IMR-90 (cell line): ENCODE data around the gene ZNF426. TPM values are rescaled to one million over a fixed set of nuclear protein-coding genes. Genes with fewer than 3 reads are reported as not detected.

Source experiments
- ATAC-seq: fragments of 200-7000 bp; cut with Tn5 transposase; 2 replicates; pipeline ENCODE4 v1.9.1; 2020; ENCODE audit warnings: low read depth, mild to moderate bottlenecking, moderate library complexity
- BruUV-seq: library from RNA; stranded (reverse); fragments of 400-500 nt; replicated peaks from 2 replicates; lab custom pipeline; 2021; lab: Mats Ljungman, UMichigan
- CTCF ChIA-PET: fragments of 300-600 bp; formaldehyde crosslinking; extraction: SDS; loops from one replicate; lab custom pipeline; 2021; ENCODE audit warnings: antibody characterized with exemption; lab: Yijun Ruan, JAX
- POLR2A ChIA-PET: fragments of 300-600 bp; sonication (Branson Sonifier 250); formaldehyde crosslinking; loops from one replicate; lab custom pipeline; 2022; ENCODE audit warnings: antibody characterized with exemption; ENCODE audit not compliant: unreplicated experiment; lab: Charles Lee
- DNase-seq: peaks from one replicate; pipeline ENCODE4 v3.0.0; 2013
- H2AFZ ChIP-seq: replicated peaks from 2 replicates; pipeline ENCODE3; 2013; ENCODE audit warnings: low read length, mild to moderate bottlenecking; ENCODE audit not compliant: poor library complexity
- H2AK5ac ChIP-seq: 2 replicates; pipeline ENCODE4 v1.6.1; 2013; ENCODE audit warnings: low read depth, low read length, inconsistent platforms
- H2AK9ac ChIP-seq: replicated peaks from 2 replicates; pipeline ENCODE3; 2013; ENCODE audit warnings: mild to moderate bottlenecking, low read depth, low read length, moderate library complexity; ENCODE audit not compliant: poor library complexity
- H2BK120ac ChIP-seq: 2 replicates; pipeline ENCODE4 v1.6.1; 2013; ENCODE audit warnings: low read depth, low read length, inconsistent platforms
- H2BK15ac ChIP-seq: 3 replicates; pipeline ENCODE4 v1.6.1; 2013; ENCODE audit warnings: low read depth, low read length, inconsistent platforms
- H2BK20ac ChIP-seq: 2 replicates; pipeline ENCODE4 v1.6.1; 2013; ENCODE audit warnings: low read depth, mild to moderate bottlenecking, inconsistent platforms, low read length, moderate library complexity
- H2BK5ac ChIP-seq: 2 replicates; pipeline ENCODE4 v1.6.1; 2013; ENCODE audit warnings: mild to moderate bottlenecking, low read depth, low read length, inconsistent platforms; ENCODE audit not compliant: poor library complexity, severe bottlenecking
- H3K14ac ChIP-seq: replicated peaks from 2 replicates; pipeline ENCODE4 v1.6.1; 2013; ENCODE audit warnings: low read depth, low read length, inconsistent platforms
- H3K18ac ChIP-seq: 2 replicates; pipeline ENCODE4 v1.6.1; 2013; ENCODE audit warnings: low read depth, low read length, control low read depth
- H3K23ac ChIP-seq: 2 replicates; pipeline ENCODE4 v1.6.1; 2013; ENCODE audit warnings: low read depth, low read length, inconsistent platforms
- H3K27ac ChIP-seq: 2 replicates; pipeline ENCODE4 v1.5.1; 2013; ENCODE audit warnings: mild to moderate bottlenecking, control low read depth, low read length; ENCODE audit not compliant: insufficient read depth
- H3K27me3 ChIP-seq: 2 replicates; pipeline ENCODE4 v1.6.1; 2013; ENCODE audit warnings: low read length; ENCODE audit not compliant: control insufficient read depth, insufficient read depth
- H3K36me3 ChIP-seq: 2 replicates; pipeline ENCODE4 v1.6.1; 2013; ENCODE audit warnings: low read length, mixed read lengths; ENCODE audit not compliant: control insufficient read depth, insufficient read depth
- H3K4ac ChIP-seq: 2 replicates; pipeline ENCODE4 v1.6.1; 2013; ENCODE audit warnings: low read depth, low read length, inconsistent platforms
- H3K4me1 ChIP-seq: 2 replicates; pipeline ENCODE4 v1.6.1; 2013; ENCODE audit warnings: low read length, mixed read lengths; ENCODE audit not compliant: control insufficient read depth, insufficient read depth
- H3K4me2 ChIP-seq: 2 replicates; pipeline ENCODE4 v1.6.1; 2013; ENCODE audit warnings: low read depth, mild to moderate bottlenecking, control low read depth, low read length, moderate library complexity
- H3K4me3 ChIP-seq: 2 replicates; pipeline ENCODE4 v1.5.1; 2013; ENCODE audit warnings: low read depth, mild to moderate bottlenecking, control low read depth, low read length, moderate library complexity; ENCODE audit not compliant: insufficient read depth
- H3K56ac ChIP-seq: 2 replicates; pipeline ENCODE4 v1.6.1; 2013; ENCODE audit warnings: low read length, inconsistent platforms; ENCODE audit not compliant: insufficient read depth; ENCODE audit errors: extremely low read depth
- H3K79me1 ChIP-seq, 2 experiments: 2 replicates each; pipeline ENCODE4 v1.6.1; 2013; ENCODE audit warnings: low read length in 2 of 2, inconsistent platforms in 1 of 2, low read depth in 1 of 2
- H3K9ac ChIP-seq: 2 replicates; pipeline ENCODE4 v1.6.1; 2013; ENCODE audit warnings: low read depth, low read length, control low read depth
- H3K9me1 ChIP-seq: 2 replicates; pipeline ENCODE4 v1.6.1; 2013; ENCODE audit warnings: low read length, inconsistent platforms; ENCODE audit not compliant: insufficient read depth
- H3K9me3 ChIP-seq: 2 replicates; pipeline ENCODE4 v1.6.1; 2013; ENCODE audit warnings: low read length; ENCODE audit not compliant: control insufficient read depth, insufficient read depth
- H4K20me1 ChIP-seq: 2 replicates; pipeline ENCODE4 v1.6.1; 2013; ENCODE audit warnings: low read length, inconsistent platforms; ENCODE audit not compliant: insufficient read depth
- H4K5ac ChIP-seq: 2 replicates; pipeline ENCODE4 v1.6.1; 2013; ENCODE audit warnings: mild to moderate bottlenecking, low read depth, low read length, control low read depth
- H4K8ac ChIP-seq, 2 experiments: 2 replicates each; pipeline ENCODE4 v1.6.1; 2013; ENCODE audit warnings: low read depth in 2 of 2, low read length in 2 of 2, control low read depth in 1 of 2, inconsistent platforms in 1 of 2
- H4K91ac ChIP-seq: 2 replicates; pipeline ENCODE4 v1.6.1; 2013; ENCODE audit warnings: low read depth, low read length, inconsistent platforms; ENCODE audit not compliant: insufficient read depth
- POLR2A ChIP-seq: IDR thresholded peaks from 2 replicates; pipeline ENCODE4 v1.6.1; 2012; ENCODE audit warnings: mild to moderate bottlenecking, low read depth, low read length
- dilution Hi-C: fragments of 300-500 bp; cut with HindIII; formaldehyde crosslinking; loops from one replicate; pipeline ENCODE4 v1.14.3; 2018; ENCODE audit warnings: low sequenced_read_pairs; ENCODE audit not compliant: unreplicated experiment
- in situ Hi-C: fragments of 300-500 bp; cut with MboI; formaldehyde crosslinking; loops from 3 replicates; pipeline ENCODE4 v1.14.3; 2019; ENCODE audit warnings: low sequenced_read_pairs, inconsistent platforms, mixed read lengths
- intact Hi-C: fragments of 100-400 bp; cut with micrococcal nuclease; formaldehyde crosslinking; loops from 2 replicates; pipeline ENCODE4 v1.10.0; 2022
- polyA plus RNA-seq, 3 experiments: library from polyadenylated mRNA; depleted of rRNA; stranded (reverse); fragments of >200 nt; gene quantifications; 2 replicates each; pipeline ENCODE4 v1.2.3, GENCODE V29; 2012; ENCODE audit warnings: low replicate concordance in 1 of 3
- total RNA-seq: library from RNA; depleted of rRNA; stranded (reverse); fragments of >200 nt; gene quantifications from 2 replicates; pipeline ENCODE4 v1.2.3, GENCODE V29; 2012; rRNA removed

The ZNF426 gene
- total and polyA plus RNA-seq, 2 of the 4 experiments (the other 2 are of a cell fraction): 4.4 to 30.1 TPM

DNA sequence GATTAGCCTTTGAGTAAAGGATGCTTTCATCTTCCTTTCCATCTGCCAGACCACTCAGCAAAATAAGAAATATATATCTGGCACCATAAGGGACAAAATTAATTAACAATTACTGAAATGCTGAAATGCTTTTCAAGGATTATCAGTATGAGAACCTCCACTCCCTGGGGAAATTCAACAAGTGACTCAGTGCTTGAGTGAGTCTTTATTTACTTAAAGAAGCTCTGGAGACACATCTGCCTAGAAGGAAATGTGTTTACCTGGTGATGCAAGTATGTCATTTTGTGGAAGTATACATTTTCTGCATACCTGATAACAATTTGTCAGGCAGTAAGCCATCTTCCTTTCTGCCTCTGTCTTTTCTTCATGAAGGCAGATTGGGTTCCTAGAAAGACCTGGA lies 63.5 kb downstream of the ZNF426 start:
- Histone ChIP-seq H2BK20ac (no peak overlapping the region), H3K4ac (no peak overlapping the region), H3K23ac (no peak overlapping the region), H3K27ac (no peak overlapping the region), H3K9me3 (peaks cover 11% of the 10 kb centered on the region), H4K91ac (no peak overlapping the region), H2BK5ac (no peak overlapping the region), H2AK9ac (no peak overlapping the region), H3K4me2 (no peak overlapping the region), H4K8ac (no peak overlapping the region), H3K4me3 (no peak overlapping the region), H3K14ac (no peak overlapping the region), H3K27me3 (no peaks in the 10 kb centered on the region), H2BK120ac (no peak overlapping the region), H2AFZ (no peak overlapping the region), H2BK15ac (no peak overlapping the region), H3K9ac (no peak overlapping the region), H4K5ac (no peak overlapping the region), H2AK5ac (no peak overlapping the region), H3K18ac (no peak overlapping the region), H3K4me1 (no peaks in the 10 kb centered on the region), H3K36me3 (peaks cover 2% of the 10 kb centered on the region; the same call in 1 of the 2 replicates), H3K9me1 (no peaks in the 10 kb centered on the region), H3K79me1 (no peaks in the 10 kb centered on the region), H4K20me1 (no peaks in the 10 kb centered on the region), H3K56ac (no peak overlapping the region)
- no TSS peak for BruUV-seq
- in situ Hi-C loops: no loop called here
- POLR2A ChIA-PET: no interaction called here
- no peak for TF ChIP-seq POLR2A
- DNase-seq (no peak), ATAC-seq (no peak)
- intact Hi-C loops: no loop called here
- CTCF ChIA-PET: no interaction called here
- dilution Hi-C loops: no loop called here

Other genes starting within 250 kb of the ZNF426 start
- 7.2 and 7.3 TPM in 2 replicates for gene ZNF699, start 228.8 kb downstream of the ZNF426 start, total RNA-seq
- gene ZNF699, start 228.8 kb downstream of the ZNF426 start, polyA plus RNA-seq (2012; rRNA removed): 1.3 and 1.5 TPM in 2 replicates
- 8.8 and 9.4 TPM in 2 replicates for gene ZNF559, start 214.5 kb downstream of the ZNF426 start, total RNA-seq
- gene ZNF559, start 214.5 kb downstream of the ZNF426 start, polyA plus RNA-seq (2012; rRNA removed): 6.8 and 9.9 TPM in 2 replicates
- 0.83 and 1.1 TPM in 2 replicates for gene ZNF177, start 175.6 kb downstream of the ZNF426 start, total RNA-seq
- 0.76 and 0.87 TPM in 2 replicates for gene ZNF177, start 175.6 kb downstream of the ZNF426 start, polyA plus RNA-seq (2012; rRNA removed)
- 7.8 and 9.3 TPM in 2 replicates for gene ZNF266, start 103.1 kb downstream of the ZNF426 start, total RNA-seq
- 6.7 and 9.8 TPM in 2 replicates for gene ZNF266, start 103.1 kb downstream of the ZNF426 start, polyA plus RNA-seq (2012; rRNA removed)
- 0.90 and 1.1 TPM in 2 replicates for gene ZNF560, start 40.0 kb downstream of the ZNF426 start, total RNA-seq
- gene ZNF560, start 40.0 kb downstream of the ZNF426 start, polyA plus RNA-seq (2012; rRNA removed): 0.33 and 0.36 TPM in 2 replicates
- 62.9 and 83.6 TPM in 2 replicates for gene ZNF121, start 45.9 kb upstream of the ZNF426 start, total RNA-seq
- 2.0 and 3.1 TPM in 2 replicates for gene ZNF121, start 45.9 kb upstream of the ZNF426 start, polyA plus RNA-seq (2012; rRNA removed)
- gene ZNF561, start 82.6 kb upstream of the ZNF426 start, total RNA-seq: 38.9 TPM in 2 replicates
- 15.9 and 22.5 TPM in 2 replicates for gene ZNF561, start 82.6 kb upstream of the ZNF426 start, polyA plus RNA-seq (2012; rRNA removed)
- 41.7 and 43.7 TPM in 2 replicates for gene ZNF562, start 136.5 kb upstream of the ZNF426 start, total RNA-seq
- 3.7 and 5.2 TPM in 2 replicates for gene ZNF562, start 136.5 kb upstream of the ZNF426 start, polyA plus RNA-seq (2012; rRNA removed)
- 5.3 and 6.5 TPM in 2 replicates for gene ZNF846, start 230.1 kb upstream of the ZNF426 start, total RNA-seq
- 4.6 and 5.7 TPM in 2 replicates for gene ZNF846, start 230.1 kb upstream of the ZNF426 start, polyA plus RNA-seq (2012; rRNA removed)